Esophagus muscularis mucosa (tissue), 4 donors: ENCODE data around the gene OAS1. TPM values are rescaled to one million over a fixed set of nuclear protein-coding genes. Genes with fewer than 3 reads are reported as not detected.
"Not testable (repeated sequence)": the region's sequence is repeated elsewhere in the genome, so short reads cannot be mapped to it uniquely, and the experiment has no call there.

Source experiments
- DNase-seq: peaks from one replicate; pipeline ENCODE4 v3.0.0-alpha.2; 2017; ENCODE audit errors: extremely low spot score
- H3K27ac ChIP-seq, 4 donors: fragments of 200-600 bp; sonication (generic); replicated peaks in 1 of 4; 1 replicate in 3 of 4; 2 replicates in 1 of 4; pipeline ENCODE4 v1.5.1; 2016 to 2019; ENCODE audit warnings: mild to moderate bottlenecking in 1 of 4
- H3K27me3 ChIP-seq, 4 donors: fragments of 200-600 bp; sonication (generic); one replicate each; pipeline versions ENCODE4 v1.5.1 to v1.6.0; 2016 to 2019
- H3K36me3 ChIP-seq, 4 donors: fragments of 200-600 bp; sonication (generic); one replicate each; pipeline ENCODE4 v1.5.1; 2016 to 2019
- H3K4me1 ChIP-seq, 4 donors: fragments of 200-600 bp; sonication (generic); one replicate each; pipeline ENCODE4 v1.5.1; 2016 to 2019
- H3K4me3 ChIP-seq, 4 donors: fragments of 200-600 bp; sonication (generic); 1 replicate in 2 of 4; 2 replicates in 2 of 4; pipeline ENCODE4 v1.5.1; 2016 to 2019; ENCODE audit warnings: mild to moderate bottlenecking in 4 of 4, moderate library complexity in 1 of 4
- H3K9me3 ChIP-seq, 4 donors: fragments of 200-600 bp; sonication (generic); 1 replicate in 3 of 4; 2 replicates in 1 of 4; pipeline ENCODE4 v1.5.1; 2016 to 2019
- EP300 ChIP-seq: sonication (generic); formaldehyde crosslinking; IDR thresholded peaks from one replicate; pipeline ENCODE4 v1.6.1; 2017; ENCODE audit warnings: antibody characterized with exemption
- POLR2A ChIP-seq: fragments of 450-650 bp; IDR thresholded peaks from one replicate; pipeline ENCODE4 v1.6.1; 2017; ENCODE audit warnings: antibody characterized with exemption, moderate library complexity, mild to moderate bottlenecking, low read depth
- POLR2AphosphoS5 ChIP-seq, 2 donors: sonication (generic); formaldehyde crosslinking; IDR thresholded peaks; one replicate each; pipeline ENCODE4 v1.6.1; 2017; ENCODE audit warnings: antibody characterized with exemption in 2 of 2
- WGBS: methylation state at CpG from one replicate; pipeline ENCODE4 v1.1.5; 2018; 5-methylcytosine and 5-hydroxymethylcytosine counted together
- intact Hi-C: fragments of 100-400 bp; cut with DNase I; formaldehyde crosslinking; loops from one replicate; pipeline ENCODE4 v1.15.1; 2023
- total RNA-seq, 4 donors: library from RNA; depleted of rRNA; stranded (reverse); fragments of >200 nt; gene quantifications; one replicate each; pipeline versions ENCODE4 v1.1.0 to v1.2.1, GENCODE V29; 2016
- TF ChIP-seq, protein P1 (sequence below), 3 experiments: fragments of 200-600 bp in 2 of 3; fragments of 450-650 bp in 1 of 3; sonication (generic) in 2 of 3; IDR thresholded peaks; one replicate each; pipeline ENCODE4 v1.5.1; 2017 to 2019; ENCODE audit warnings: antibody characterized with exemption in 3 of 3, mild to moderate bottlenecking in 2 of 3, moderate library complexity in 1 of 3

The OAS1 gene
- total RNA-seq, 4 donors from 2014 or later = 9.9 to 10.4 (median 10.0) TPM

DNA sequence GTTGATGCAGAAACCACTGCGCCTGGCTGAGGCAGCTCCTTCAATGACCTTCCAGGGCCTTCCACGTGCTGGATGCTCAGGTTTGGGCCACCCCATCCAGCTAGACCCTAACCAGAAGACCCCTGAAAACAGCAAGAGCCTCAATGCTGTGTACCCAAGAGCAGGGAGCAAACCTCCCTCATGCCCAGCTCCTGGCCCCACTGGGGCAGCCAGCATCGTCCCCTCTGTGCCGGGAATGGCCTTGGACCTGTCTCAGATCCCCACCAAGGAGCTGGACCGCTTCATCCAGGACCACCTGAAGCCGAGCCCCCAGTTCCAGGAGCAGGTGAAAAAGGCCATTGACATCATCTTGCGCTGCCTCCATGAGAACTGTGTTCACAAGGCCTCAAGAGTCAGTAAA, 42.0 kb downstream of the OAS1 start:
- H3K36me3 ChIP-seq = peaks cover 0 to 83% (median 46%) of the 10 kb centered on the region in 4 donors
- intact Hi-C loops = no loop called here
- H3K27ac ChIP-seq = no peak overlapping the region
- no peak overlapping the region for H3K4me3 ChIP-seq
- H3K27me3 ChIP-seq = no peaks in the 10 kb centered on the region
- TF ChIP-seq EP300 = no peak
- TF ChIP-seq, protein P1, sequence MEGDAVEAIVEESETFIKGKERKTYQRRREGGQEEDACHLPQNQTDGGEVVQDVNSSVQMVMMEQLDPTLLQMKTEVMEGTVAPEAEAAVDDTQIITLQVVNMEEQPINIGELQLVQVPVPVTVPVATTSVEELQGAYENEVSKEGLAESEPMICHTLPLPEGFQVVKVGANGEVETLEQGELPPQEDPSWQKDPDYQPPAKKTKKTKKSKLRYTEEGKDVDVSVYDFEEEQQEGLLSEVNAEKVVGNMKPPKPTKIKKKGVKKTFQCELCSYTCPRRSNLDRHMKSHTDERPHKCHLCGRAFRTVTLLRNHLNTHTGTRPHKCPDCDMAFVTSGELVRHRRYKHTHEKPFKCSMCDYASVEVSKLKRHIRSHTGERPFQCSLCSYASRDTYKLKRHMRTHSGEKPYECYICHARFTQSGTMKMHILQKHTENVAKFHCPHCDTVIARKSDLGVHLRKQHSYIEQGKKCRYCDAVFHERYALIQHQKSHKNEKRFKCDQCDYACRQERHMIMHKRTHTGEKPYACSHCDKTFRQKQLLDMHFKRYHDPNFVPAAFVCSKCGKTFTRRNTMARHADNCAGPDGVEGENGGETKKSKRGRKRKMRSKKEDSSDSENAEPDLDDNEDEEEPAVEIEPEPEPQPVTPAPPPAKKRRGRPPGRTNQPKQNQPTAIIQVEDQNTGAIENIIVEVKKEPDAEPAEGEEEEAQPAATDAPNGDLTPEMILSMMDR (IDR thresholded peaks at IDR 0.05) = no peak
- TF ChIP-seq POLR2A = no peak
- no peak for TF ChIP-seq POLR2AphosphoS5 (IDR thresholded peaks at IDR 0.05)
- H3K9me3 ChIP-seq = peaks cover 0 to 6% (median 0%) of the 10 kb centered on the region in 4 donors
- 96% methylated on average over 4 of the region's 7 CpGs for WGBS
- DNase-seq = no peak
- H3K4me1 ChIP-seq = no peaks in the 10 kb centered on the region

DNA sequence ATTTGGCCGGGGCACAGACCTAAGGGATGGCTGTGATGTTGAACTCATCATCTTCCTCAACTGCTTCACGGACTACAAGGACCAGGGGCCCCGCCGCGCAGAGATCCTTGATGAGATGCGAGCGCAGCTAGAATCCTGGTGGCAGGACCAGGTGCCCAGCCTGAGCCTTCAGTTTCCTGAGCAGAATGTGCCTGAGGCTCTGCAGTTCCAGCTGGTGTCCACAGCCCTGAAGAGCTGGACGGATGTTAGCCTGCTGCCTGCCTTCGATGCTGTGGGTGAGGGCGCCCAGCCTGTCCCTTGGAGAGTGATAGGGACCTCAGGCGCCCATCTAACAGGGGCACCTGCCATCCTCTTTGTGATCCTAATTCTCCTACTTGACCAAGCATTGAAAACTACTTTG, 43.9 kb downstream of the OAS1 start:
- intact Hi-C loops = no loop called here
- 100% methylated on average over 3 of the region's 11 CpGs for WGBS
- H3K4me3 ChIP-seq = no peak overlapping the region
- no peaks in the 10 kb centered on the region for H3K27me3 ChIP-seq
- H3K4me1 ChIP-seq = no peaks in the 10 kb centered on the region
- H3K27ac ChIP-seq = no peak overlapping the region
- TF ChIP-seq POLR2A (no peak), POLR2AphosphoS5 (IDR thresholded peaks at IDR 0.05) (no peak), EP300 (no peak)
- TF ChIP-seq, protein P1 (IDR thresholded peaks at IDR 0.05) = no peak
- peaks cover 0 to 6% (median 0%) of the 10 kb centered on the region in 4 donors for H3K9me3 ChIP-seq
- DNase-seq = no peak
- H3K36me3 ChIP-seq = peaks cover 0 to 67% (median 38%) of the 10 kb centered on the region in 4 donors

DNA sequence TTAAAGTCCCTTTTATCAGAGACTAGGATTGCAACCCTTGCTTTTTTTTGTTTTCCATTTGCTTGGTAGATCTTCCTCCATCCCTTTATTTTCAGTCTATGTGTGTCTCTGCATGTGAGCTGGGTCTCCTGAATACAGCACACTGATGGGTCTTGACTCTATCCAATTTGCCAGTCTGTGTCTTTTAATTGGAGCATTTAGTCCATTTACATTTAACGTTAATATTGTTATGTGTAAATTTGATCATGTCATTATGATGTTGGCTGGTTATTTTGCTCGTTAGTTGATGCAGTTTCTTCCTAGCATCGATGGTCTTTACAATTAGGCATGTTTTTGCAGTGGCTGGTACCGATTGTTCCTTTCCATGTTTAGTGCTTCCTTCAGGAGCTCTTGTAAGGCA, 50.4 kb downstream of the OAS1 start:
- H3K4me3 ChIP-seq, H3K27ac ChIP-seq, H3K4me1 ChIP-seq, DNase-seq, H3K27me3 ChIP-seq, intact Hi-C loops: not testable (repeated sequence)
- Histone ChIP-seq H3K36me3 (peaks cover 3 to 47% (median 25%) of the 10 kb centered on the region in 4 donors), H3K9me3 (peaks cover 0 to 12% (median 5%) of the 10 kb centered on the region in 4 donors)
- 93% methylated on average over 4 of the region's 4 CpGs for WGBS

DNA sequence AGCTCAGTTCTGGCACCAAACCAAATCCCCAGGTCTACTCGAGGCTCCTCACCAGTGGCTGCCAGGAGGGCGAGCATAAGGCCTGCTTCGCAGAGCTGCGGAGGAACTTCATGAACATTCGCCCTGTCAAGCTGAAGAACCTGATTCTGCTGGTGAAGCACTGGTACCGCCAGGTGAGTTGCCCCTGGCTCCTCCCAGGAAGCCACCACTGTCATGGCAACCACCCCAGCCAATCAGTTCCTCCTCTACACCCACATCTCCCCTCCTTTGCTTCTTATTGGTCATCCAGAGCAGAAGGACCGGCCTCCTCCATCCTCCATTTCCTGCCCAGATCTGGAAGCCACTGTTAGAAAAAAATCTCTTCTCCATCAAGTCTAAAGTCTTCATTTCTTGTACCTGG, 54.3 kb downstream of the OAS1 start:
- Histone ChIP-seq H3K36me3 (peaks cover 12 to 81% (median 54%) of the 10 kb centered on the region in 4 donors), H3K4me3 (no peak overlapping the region), H3K4me1 (no peaks in the 10 kb centered on the region), H3K27ac (no peak overlapping the region), H3K9me3 (peaks cover 0 to 12% (median 4%) of the 10 kb centered on the region in 4 donors), H3K27me3 (no peaks in the 10 kb centered on the region)
- DNase-seq = peak; percentile 19
- intact Hi-C loops = no loop called here
- no peak for TF ChIP-seq POLR2A
- no peak for TF ChIP-seq EP300
- no peak for TF ChIP-seq POLR2AphosphoS5 (IDR thresholded peaks at IDR 0.05)
- TF ChIP-seq, protein P1 (IDR thresholded peaks at IDR 0.05) = no peak
- WGBS = 92% methylated on average over 7 of the region's 7 CpGs

DNA sequence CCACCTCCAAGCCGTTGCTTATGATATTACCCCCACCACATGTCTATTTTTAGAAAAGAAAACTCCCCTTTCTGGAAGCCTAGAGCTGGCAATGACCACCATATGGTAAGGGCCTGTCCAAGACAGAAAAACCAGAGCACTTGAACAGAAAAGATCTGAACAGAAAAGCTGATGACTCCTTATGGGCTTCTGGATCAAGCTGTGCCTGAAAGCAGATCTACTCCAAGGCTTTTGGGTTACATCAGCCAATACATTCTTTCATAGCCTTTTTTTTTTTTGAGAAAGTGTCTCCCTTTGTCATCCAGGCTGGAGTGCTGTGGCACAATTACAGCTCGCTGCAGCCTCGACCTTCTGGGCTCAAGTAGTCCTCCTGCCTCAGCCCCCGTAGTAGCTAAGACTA, 54.8 kb downstream of the OAS1 start:
- intact Hi-C loops = no loop called here
- peaks cover 0 to 12% (median 4%) of the 10 kb centered on the region in 4 donors for H3K9me3 ChIP-seq
- H3K4me3 ChIP-seq = no peak overlapping the region
- peak; percentile 24 for DNase-seq
- H3K36me3 ChIP-seq = peaks cover 12 to 86% (median 58%) of the 10 kb centered on the region in 4 donors
- TF ChIP-seq, protein P1 (IDR thresholded peaks at IDR 0.05) = no peak
- TF ChIP-seq EP300 = no peak
- TF ChIP-seq POLR2A = no peak
- TF ChIP-seq POLR2AphosphoS5 (IDR thresholded peaks at IDR 0.05) = no peak
- no peak overlapping the region for H3K27ac ChIP-seq
- 89% methylated on average over 4 of the region's 4 CpGs for WGBS
- H3K4me1 ChIP-seq = no peaks in the 10 kb centered on the region
- H3K27me3 ChIP-seq = no peaks in the 10 kb centered on the region
